CD14-positive monocyte (primary cell): Measurements from ENCODE around the gene N4BP2L2. TPM values are rescaled to one million over a fixed set of nuclear protein-coding genes. Genes with fewer than 3 reads are reported as not detected.

Source experiments
- DNase-seq, 3 donors: peaks; one replicate each; pipeline ENCODE4 v3.0.0-alpha.2; 2011 to 2022
- H2AFZ ChIP-seq: 2 replicates; pipeline ENCODE4 v1.6.0; 2012; ENCODE audit warnings: mild to moderate bottlenecking, low read depth, low read length, inconsistent platforms; ENCODE audit not compliant: insufficient read depth, poor library complexity, severe bottlenecking
- H3K27ac ChIP-seq, 2 donors: 1 replicate in 1 of 2; 2 replicates in 1 of 2; pipeline ENCODE4 v1.5.1; 2012 to 2013; ENCODE audit warnings: low read length in 2 of 2, control low read depth in 1 of 2, inconsistent platforms in 1 of 2, low read depth in 1 of 2, mild to moderate bottlenecking in 1 of 2
- H3K27me3 ChIP-seq, 2 donors: one replicate each; pipeline versions ENCODE4 v1.6.0 to v1.6.1; 2011 to 2013; ENCODE audit warnings: low read length in 2 of 2; ENCODE audit not compliant: control insufficient read depth in 2 of 2, insufficient read depth in 2 of 2
- H3K36me3 ChIP-seq, 2 donors: replicated peaks in 1 of 2; 1 replicate in 1 of 2; 2 replicates in 1 of 2; pipeline versions ENCODE4 v1.5.1 to v1.6.1; 2012 to 2013; ENCODE audit warnings: low read length in 2 of 2, control low read depth in 1 of 2, inconsistent platforms in 1 of 2, mild to moderate bottlenecking in 1 of 2; ENCODE audit not compliant: insufficient read depth in 2 of 2, control insufficient read depth in 1 of 2
- H3K4me1 ChIP-seq, 2 donors: 1 replicate in 1 of 2; 2 replicates in 1 of 2; pipeline versions ENCODE4 v1.5.1 to v1.6.1; 2012 to 2013; ENCODE audit warnings: low read length in 2 of 2, control low read depth in 1 of 2, inconsistent platforms in 1 of 2, mild to moderate bottlenecking in 1 of 2, moderate library complexity in 1 of 2; ENCODE audit not compliant: insufficient read depth in 2 of 2, control insufficient read depth in 1 of 2
- H3K4me2 ChIP-seq: replicated peaks from 2 replicates; pipeline ENCODE3; 2012; ENCODE audit warnings: low read length, moderate library complexity, mild to moderate bottlenecking; ENCODE audit not compliant: poor library complexity, severe bottlenecking; ENCODE audit errors: extremely low read depth
- H3K4me3 ChIP-seq, 3 experiments: fragments of 200-600 bp in 1 of 3; sonication (generic) in 1 of 3; replicated peaks in 1 of 3; 1 replicate in 2 of 3; 2 replicates in 1 of 3; pipeline ENCODE4 v1.5.1; 2011 to 2013; ENCODE audit warnings: low read length in 3 of 3, mild to moderate bottlenecking in 3 of 3, control low read depth in 2 of 3, low read depth in 2 of 3, inconsistent platforms in 1 of 3, moderate library complexity in 1 of 3
- H3K79me2 ChIP-seq: 2 replicates; pipeline ENCODE4 v1.6.0; 2012; ENCODE audit warnings: mild to moderate bottlenecking, control low read depth, inconsistent platforms, low read length, moderate library complexity; ENCODE audit not compliant: insufficient read depth
- H3K9ac ChIP-seq: 2 replicates; pipeline ENCODE4 v1.6.0; 2017; ENCODE audit warnings: low read length, mild to moderate bottlenecking; ENCODE audit not compliant: insufficient read depth, poor library complexity, severe bottlenecking
- H3K9me3 ChIP-seq, 2 donors: replicated peaks in 1 of 2; 1 replicate in 1 of 2; 2 replicates in 1 of 2; pipeline versions ENCODE4 v1.5.1 to v1.6.1; 2012 to 2013; ENCODE audit warnings: low read length in 2 of 2, control low read depth in 1 of 2; ENCODE audit not compliant: control insufficient read depth in 1 of 2, insufficient read depth in 1 of 2
- H4K20me1 ChIP-seq: 2 replicates; pipeline ENCODE4 v1.6.0; 2012; ENCODE audit warnings: mild to moderate bottlenecking, low read length, control low read depth, moderate library complexity; ENCODE audit not compliant: insufficient read depth
- H3K27ac Mint-ChIP-seq, 7 donors: one replicate each; pipeline ENCODE4 v1.8.0; 2020; ENCODE audit warnings: mild to moderate bottlenecking in 7 of 7, mixed read lengths in 7 of 7, moderate library complexity in 6 of 7, inconsistent platforms in 2 of 7
- H3K27me3 Mint-ChIP-seq, 3 donors: one replicate each; pipeline ENCODE4 v1.8.0; 2021 to 2022; ENCODE audit warnings: low read depth in 3 of 3, mild to moderate bottlenecking in 3 of 3, mixed read lengths in 3 of 3, moderate library complexity in 3 of 3, inconsistent platforms in 1 of 3
- H3K36me3 Mint-ChIP-seq, 2 donors: one replicate each; pipeline ENCODE4 v1.8.0; 2020; ENCODE audit warnings: mixed read lengths in 2 of 2, inconsistent platforms in 1 of 2, mild to moderate bottlenecking in 1 of 2
- H3K4me1 Mint-ChIP-seq: one replicate; pipeline ENCODE4 v1.8.0; 2020; ENCODE audit warnings: mild to moderate bottlenecking, mixed read lengths
- H3K4me3 Mint-ChIP-seq, 2 donors: one replicate each; pipeline ENCODE4 v1.8.0; 2020; ENCODE audit warnings: mild to moderate bottlenecking in 2 of 2, mixed read lengths in 2 of 2, moderate library complexity in 1 of 2
- H3K9me3 Mint-ChIP-seq, 7 donors: one replicate each; pipeline ENCODE4 v1.8.0; 2020 to 2022; ENCODE audit warnings: mixed read lengths in 7 of 7, mild to moderate bottlenecking in 6 of 7, moderate library complexity in 6 of 7, inconsistent platforms in 2 of 7
- CTCF ChIP-seq: fragments of 200-600 bp; IDR thresholded peaks from one replicate; pipeline ENCODE4 v1.8.0; 2022; ENCODE audit warnings: antibody characterized with exemption, mild to moderate bottlenecking
- WGBS: methylation state at CpG from one replicate; pipeline ENCODE4 v1.1.5; 2013; ENCODE audit warnings: missing lambda C conversion rate; ENCODE audit not compliant: insufficient coverage; 5-methylcytosine and 5-hydroxymethylcytosine counted together
- intact Hi-C, 2 donors: fragments of 100-400 bp; cut with micrococcal nuclease; formaldehyde crosslinking; loops; one replicate each; pipeline versions ENCODE4 v1.15.0 to v1.15.1; 2023
- polyA plus RNA-seq, 3 donors: library from polyadenylated mRNA; depleted of rRNA in 1 of 3; unstranded in 2 of 3; stranded (reverse) in 1 of 3; fragments of 300-500 nt in 2 of 3; fragments of >200 nt in 1 of 3; fragmentation: Illumina TruSeq in 2 of 3; gene quantifications; 1 replicate in 2 of 3; 2 replicates in 1 of 3; pipeline ENCODE4 v1.2.3, GENCODE V29; 2012 to 2021

Gene N4BP2L2
- polyA plus RNA-seq, 3 donors: 94.2 to 105 (median 96.4) TPM

DNA sequence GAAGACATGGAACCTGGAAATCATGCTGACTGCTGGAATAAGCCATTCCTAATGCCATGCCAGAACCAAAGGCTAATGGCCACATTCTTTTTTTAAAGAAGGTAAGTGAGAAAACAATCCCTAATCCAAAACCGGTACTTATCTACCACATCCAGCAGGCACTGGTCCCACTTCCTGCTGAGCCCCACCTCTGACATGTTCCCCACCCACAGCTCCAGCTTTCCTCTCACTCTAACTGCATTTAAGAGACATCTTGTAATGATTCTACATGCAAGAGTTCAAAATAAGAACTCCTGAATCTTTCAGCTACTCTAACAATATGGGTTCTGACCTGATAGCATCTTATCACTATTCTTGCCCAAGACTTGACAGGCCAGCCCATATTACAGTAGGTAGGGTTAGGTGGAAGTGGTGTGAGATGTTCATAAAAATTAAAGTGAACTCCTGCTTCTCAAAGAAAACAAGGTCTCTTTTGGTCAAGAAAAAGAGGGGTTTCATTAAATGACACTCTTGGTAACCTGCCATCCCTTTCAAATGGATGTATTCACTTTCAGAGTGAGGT lies 41.9 kb downstream of the N4BP2L2 start:
- no peak overlapping the region for H3K27ac ChIP-seq
- DNase-seq: no peak
- Mint-ChIP-seq H3K4me3 (no peak overlapping the region), H3K27me3 (peaks cover 0 to 3% (median 0%) of the 10 kb centered on the region in 3 donors), H3K9me3 (peaks cover 0 to 2% (median 0%) of the 10 kb centered on the region in 7 donors), H3K36me3 (peaks cover 1 to 8% of the 10 kb centered on the region in 2 donors), H3K27ac (peak overlapping the region in 1 of 7 donors; percentile 25), H3K4me1 (no peaks in the 10 kb centered on the region)
- no peak for TF ChIP-seq CTCF
- H3K36me3 ChIP-seq: no peaks in the 10 kb centered on the region
- H4K20me1 ChIP-seq: no peaks in the 10 kb centered on the region
- H3K4me3 ChIP-seq: no peak overlapping the region
- intact Hi-C loops: no loop called here
- H3K9me3 ChIP-seq: no peaks in the 10 kb centered on the region
- H3K79me2 ChIP-seq: no peaks in the 10 kb centered on the region
- no peak overlapping the region for H2AFZ ChIP-seq
- H3K4me1 ChIP-seq: no peaks in the 10 kb centered on the region
- H3K4me2 ChIP-seq: no peak overlapping the region
- H3K27me3 ChIP-seq: no peaks in the 10 kb centered on the region
- no CpG with 5 or more reads among the region's 1 CpG for WGBS
- H3K9ac ChIP-seq: no peak overlapping the region

DNA sequence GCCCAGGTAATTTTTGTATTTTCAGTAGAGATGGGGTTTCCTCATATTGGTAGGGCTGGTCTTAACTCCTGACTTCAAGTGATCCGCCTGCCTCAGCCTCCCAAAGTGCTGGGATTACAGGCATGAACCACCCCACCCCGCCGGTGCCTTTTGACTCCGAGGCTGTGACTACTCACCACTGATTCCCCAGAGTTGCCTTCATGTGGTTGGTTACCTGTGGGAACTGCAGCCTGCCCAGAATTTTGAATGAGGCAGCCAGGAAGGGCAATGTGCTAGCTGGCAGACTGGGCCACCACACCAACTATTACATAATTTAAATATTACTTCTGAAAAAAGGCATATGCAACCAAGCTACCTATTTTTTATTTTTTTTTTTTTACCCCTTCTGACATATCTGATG lies 42.8 kb downstream of the N4BP2L2 start:
- no peak for DNase-seq
- Mint-ChIP-seq H3K36me3 (peaks cover 1 to 2% of the 10 kb centered on the region in 2 donors), H3K27ac (no peak overlapping the region), H3K4me3 (no peak overlapping the region), H3K27me3 (peaks cover 0 to 3% (median 0%) of the 10 kb centered on the region in 3 donors), H3K4me1 (no peaks in the 10 kb centered on the region), H3K9me3 (peaks cover 0 to 2% (median 0%) of the 10 kb centered on the region in 7 donors)
- Histone ChIP-seq H3K9ac (no peak overlapping the region), H3K4me2 (no peak overlapping the region), H4K20me1 (no peaks in the 10 kb centered on the region), H3K9me3 (no peaks in the 10 kb centered on the region), H3K4me1 (no peaks in the 10 kb centered on the region), H3K36me3 (no peaks in the 10 kb centered on the region), H2AFZ (no peak overlapping the region), H3K27me3 (no peaks in the 10 kb centered on the region), H3K27ac (no peak overlapping the region), H3K79me2 (no peaks in the 10 kb centered on the region), H3K4me3 (no peak overlapping the region)
- intact Hi-C loops: no loop called here
- no peak for TF ChIP-seq CTCF
- 95% methylated on average over 4 of the region's 4 CpGs for WGBS
